Ishikawa (cell line): ENCODE results near the gene NBL1.

Experiments
- NFIC ChIP-seq: IDR thresholded peaks from 2 replicates; pipeline ENCODE4 v1.6.1; 2012
- TF ChIP-seq, protein P1 (sequence below): IDR thresholded peaks from 2 replicates; pipeline ENCODE4 v1.6.1; 2012; ENCODE audit warnings: low read depth, mild to moderate bottlenecking

DNA sequence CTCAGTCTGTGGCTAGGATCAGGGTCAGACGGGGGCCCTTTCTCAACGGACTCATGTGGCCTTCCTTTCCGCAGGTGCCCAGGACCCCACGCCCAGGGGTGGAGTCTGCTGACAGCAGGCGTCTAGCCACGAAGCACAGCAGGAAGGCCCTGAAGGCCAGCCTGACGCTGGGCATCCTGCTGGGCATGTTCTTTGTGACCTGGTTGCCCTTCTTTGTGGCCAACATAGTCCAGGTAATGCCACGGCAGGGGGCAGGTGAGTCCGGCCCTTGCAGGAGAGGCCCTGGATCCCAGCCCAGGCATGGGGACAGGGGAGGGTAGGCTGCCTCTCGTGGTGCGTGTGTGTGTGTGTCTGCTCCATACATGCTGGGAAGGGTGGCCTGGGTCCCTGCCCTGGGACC, 34.4 kb downstream of the NBL1 start:
- TF ChIP-seq, protein P1, sequence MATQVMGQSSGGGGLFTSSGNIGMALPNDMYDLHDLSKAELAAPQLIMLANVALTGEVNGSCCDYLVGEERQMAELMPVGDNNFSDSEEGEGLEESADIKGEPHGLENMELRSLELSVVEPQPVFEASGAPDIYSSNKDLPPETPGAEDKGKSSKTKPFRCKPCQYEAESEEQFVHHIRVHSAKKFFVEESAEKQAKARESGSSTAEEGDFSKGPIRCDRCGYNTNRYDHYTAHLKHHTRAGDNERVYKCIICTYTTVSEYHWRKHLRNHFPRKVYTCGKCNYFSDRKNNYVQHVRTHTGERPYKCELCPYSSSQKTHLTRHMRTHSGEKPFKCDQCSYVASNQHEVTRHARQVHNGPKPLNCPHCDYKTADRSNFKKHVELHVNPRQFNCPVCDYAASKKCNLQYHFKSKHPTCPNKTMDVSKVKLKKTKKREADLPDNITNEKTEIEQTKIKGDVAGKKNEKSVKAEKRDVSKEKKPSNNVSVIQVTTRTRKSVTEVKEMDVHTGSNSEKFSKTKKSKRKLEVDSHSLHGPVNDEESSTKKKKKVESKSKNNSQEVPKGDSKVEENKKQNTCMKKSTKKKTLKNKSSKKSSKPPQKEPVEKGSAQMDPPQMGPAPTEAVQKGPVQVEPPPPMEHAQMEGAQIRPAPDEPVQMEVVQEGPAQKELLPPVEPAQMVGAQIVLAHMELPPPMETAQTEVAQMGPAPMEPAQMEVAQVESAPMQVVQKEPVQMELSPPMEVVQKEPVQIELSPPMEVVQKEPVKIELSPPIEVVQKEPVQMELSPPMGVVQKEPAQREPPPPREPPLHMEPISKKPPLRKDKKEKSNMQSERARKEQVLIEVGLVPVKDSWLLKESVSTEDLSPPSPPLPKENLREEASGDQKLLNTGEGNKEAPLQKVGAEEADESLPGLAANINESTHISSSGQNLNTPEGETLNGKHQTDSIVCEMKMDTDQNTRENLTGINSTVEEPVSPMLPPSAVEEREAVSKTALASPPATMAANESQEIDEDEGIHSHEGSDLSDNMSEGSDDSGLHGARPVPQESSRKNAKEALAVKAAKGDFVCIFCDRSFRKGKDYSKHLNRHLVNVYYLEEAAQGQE, result no peak
- TF ChIP-seq NFIC, result peak; percentile 86
